Stimulated activated naive CD4-positive, alpha-beta T cell (primary cell): Measurements from ENCODE around the gene EXOC3.

Experiments used
- DNase-seq, 6 experiments: peaks; one replicate each; lab custom pipeline; 2025; lab: John Stamatoyannopoulos, UW

The EXOC3 gene

DNA sequence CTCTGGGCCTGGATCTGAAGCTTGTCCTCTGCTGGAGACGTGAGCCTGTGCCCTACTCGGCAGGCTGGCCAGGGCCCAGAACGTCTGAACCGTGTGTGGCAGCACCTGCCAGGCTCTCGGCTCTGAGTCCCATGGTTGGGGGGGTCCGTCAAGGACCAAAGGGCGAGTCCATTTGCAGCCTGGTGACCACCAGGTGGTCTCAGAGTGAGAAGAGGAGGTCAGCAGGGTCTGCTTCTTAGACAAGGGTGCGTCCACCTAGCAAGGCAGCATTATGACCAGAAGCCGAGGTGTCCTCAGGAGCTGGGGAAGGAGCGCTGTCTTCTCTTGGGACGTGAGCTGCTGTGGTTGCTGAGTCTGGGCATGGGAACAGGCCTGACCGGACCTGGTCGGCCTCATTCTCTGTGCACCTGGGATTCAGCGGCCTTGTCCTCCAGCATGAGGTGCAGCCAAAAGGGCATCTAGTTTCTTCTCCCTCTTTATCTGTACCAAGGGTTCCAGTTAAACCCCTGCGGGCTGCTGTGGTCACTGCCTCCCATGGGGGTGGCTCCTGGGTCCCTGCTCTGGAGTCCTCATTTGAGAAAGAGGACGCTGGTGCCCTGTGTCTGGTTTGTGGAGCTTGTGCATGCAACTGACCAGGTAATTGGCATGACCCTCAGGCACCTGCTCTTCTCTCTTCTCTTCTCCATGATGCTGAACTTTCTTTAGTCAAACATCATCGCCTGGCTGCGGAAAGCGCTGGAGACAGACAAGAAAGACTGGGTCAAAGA lies 14.4 kb downstream of the EXOC3 start:
- no peak for DNase-seq

DNA sequence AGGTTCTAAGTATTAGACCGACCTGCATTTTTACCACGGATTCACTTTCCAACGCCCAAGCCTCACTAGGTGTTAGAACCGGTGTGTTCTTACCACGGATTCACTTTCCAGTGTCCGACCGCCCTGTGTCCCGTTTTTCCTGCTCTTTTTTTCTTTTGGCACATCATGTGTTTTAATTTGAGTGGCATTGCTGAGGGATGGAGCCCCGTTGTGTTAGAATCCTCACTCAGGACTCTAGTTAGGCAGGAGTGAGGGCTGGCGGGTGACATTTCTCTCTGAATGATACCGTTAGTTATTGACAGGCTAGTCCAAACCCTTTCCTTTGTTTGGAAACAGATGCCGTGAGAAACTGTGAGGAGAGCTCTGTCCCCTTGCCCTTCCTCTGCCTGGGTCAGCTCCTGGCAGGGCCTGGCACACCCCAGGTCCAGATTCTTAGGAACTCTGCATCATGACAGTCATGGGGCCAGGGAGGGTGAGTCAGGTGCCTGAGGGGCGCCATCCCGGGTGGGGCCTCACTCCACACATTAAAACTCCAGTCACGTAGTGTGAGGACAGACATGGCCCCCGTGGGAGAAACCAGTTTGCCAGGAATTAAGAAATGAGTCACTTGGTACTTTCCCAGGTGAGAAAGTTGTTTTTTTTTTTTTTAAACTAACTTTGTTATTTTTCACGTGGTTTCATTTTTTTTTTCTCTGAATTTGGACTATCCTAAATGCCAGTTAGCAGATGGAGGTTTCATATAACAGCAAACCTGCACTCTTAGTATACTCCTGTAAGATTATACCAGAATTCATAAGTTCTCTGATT lies 15.8 kb downstream of the EXOC3 start:
- DNase-seq: no peak

DNA sequence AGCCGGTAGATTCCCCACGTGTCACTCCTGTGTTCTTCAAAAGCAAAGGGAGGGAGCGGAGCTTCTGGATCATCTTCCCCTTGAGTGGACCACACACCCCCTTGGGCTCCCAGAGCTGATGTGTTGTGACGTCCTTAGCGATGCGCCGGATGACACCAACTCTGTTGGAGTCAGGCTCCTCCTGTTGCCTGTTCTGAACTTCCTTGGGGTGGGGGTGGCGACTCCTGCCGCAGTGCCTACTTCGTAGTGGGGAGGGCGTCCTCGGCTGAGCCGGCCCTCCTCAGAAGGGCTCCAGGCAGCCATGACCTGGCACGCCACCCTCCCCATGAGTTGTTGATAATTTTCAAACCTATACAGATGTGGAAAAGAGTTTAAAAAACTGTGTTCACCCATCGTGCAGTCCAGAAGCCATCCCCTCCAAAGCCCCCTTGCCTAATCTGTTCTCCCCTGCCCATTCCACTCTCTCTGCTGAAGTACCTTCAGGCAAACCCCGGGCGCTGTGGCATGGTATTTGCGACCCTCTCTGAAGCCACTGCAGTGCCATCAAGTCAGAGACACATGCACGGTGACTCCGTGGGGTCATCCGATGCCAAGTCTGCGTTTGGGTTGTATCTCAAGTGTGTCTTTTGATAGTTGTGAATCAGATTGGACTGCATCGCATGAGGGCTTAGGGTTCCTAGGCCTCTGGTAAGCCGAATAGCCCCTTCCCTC lies 16.7 kb downstream of the EXOC3 start:
- DNase-seq: no peak

DNA sequence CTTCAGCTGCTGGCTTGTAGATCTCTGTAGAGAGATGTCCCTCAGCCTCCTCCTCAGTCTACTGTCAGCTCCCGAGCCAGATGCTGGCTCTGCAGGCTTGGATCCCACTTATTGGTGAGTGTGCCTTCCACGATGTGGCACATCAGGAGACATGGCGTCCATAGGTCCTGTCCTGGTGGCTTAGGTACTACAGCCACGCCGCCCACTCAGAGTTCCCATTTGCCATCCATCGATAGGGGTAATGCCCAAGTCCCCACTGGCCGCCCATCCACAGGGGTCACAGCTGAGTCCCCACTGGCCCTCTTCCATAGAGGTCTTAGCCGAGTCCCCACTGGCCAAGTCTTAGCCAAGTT lies 17.3 kb downstream of the EXOC3 start:
- no peak for DNase-seq

DNA sequence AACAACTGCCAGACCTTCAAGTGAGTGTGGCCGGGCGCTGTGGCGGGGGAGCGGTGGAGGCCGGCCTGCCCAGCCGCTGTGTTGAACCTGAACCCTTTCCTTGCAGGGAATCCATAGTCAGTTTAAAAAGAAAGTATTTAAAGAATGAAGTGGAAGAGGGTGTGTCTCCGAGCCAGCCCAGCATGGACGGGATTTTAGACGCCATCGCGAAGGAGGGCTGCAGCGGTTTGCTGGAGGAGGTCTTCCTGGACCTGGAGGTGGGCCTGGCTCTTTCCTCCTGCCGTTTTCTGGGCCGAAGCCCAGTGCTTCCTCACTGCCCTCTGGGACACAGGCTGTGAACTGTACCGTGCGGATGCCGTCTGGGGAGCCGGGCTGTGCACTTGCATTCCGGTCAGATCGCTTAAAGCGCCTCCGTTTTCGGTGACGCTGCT lies 19.1 kb downstream of the EXOC3 start:
- DNase-seq: no peak

DNA sequence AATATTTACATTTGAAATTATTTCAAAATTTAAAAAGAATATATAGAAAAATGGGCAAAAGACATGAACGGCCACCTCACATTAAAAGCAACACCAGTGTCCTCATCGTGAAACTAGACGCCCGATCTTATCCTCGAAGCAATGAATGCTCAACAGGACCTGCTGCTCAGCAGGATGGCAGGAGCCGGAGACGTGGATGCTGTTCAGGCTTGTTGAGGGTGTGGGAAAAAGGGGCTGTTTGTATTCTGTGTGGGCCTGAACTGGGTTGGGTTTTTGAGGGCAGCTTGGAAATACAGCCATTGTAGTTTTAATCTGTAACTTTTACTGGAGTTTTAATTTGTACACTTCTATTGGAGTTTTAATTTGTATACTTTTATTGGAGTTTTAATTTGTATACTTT lies 20.3 kb downstream of the EXOC3 start:
- peak in 1 of 6 experiments; percentile 37 for DNase-seq

DNA sequence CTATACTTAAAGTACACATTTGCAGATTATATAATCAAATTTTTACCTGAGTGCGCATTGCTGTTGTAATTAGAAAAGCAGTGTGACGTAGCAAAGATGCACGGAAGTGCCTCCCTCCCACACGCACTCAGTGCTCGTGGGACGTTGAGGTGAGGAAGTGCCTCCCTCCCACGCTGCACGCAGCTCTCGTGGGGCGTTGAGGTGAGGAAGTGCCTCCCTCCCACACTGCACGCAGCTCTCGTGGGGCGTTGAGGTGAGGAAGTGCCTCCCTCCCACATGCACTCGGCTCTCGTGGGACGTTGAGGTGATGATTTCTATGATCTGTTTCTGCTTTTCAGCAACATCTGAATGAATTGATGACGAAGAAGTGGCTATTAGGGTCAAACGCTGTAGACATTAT lies 21.0 kb downstream of the EXOC3 start:
- DNase-seq: peak; percentile 70 to 95 (median 84)

DNA sequence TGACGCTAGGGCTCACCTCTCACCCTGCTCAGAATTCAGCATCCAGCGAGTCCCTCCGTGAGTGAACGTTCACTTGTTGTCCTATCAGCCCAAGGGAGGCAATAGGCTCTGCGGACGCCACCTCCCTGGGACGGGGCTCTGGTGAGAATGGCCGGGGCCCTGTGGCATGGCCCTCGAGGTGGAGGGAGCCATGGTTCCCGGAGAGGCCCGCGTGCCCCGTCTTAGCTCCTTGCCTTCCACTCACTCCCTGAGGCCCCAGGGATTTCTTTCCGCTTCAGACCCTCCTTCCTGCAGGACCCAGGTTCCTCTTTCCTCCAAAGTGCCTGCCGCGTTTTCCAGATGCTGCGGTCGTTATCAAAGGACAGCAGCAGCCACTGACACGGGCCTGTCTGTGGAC lies 21.5 kb downstream of the EXOC3 start:
- DNase-seq: no peak

DNA sequence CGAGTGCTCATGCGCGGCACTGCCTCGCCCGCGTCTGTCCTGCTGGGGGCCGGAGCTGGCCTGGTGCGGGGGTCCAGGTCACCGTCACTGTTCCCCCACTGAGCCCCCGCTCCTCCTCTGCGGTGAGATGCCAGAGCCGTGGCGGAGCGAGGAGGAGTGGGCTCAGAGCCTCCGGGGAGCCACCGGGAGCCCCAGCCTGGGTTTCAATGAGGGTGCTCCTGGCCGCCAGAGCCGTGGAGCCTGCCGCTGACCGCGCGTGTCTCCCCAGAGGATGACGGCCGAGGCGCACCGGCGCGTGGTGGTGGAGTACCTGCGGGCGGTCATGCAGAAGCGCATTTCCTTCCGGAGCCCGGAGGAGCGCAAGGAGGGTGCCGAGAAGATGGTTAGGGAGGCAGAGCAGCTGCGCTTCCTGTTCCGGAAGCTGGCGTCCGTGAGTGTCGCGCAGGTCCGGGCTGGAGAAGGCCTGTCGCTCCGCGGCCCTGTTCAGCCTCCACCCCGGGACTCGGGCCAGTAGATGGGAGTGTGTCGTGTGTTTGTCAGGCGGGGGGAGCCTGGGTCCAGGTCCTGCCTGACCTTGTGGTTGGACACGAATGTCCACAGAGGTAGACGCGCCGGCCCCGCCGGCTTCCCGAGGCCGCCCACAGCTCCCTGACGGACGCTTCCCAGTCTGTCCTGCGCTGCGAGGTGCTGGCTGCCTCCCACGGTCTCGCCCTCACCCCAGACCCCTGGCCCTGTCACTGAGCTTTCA lies 22.0 kb downstream of the EXOC3 start:
- DNase-seq: no peak

DNA sequence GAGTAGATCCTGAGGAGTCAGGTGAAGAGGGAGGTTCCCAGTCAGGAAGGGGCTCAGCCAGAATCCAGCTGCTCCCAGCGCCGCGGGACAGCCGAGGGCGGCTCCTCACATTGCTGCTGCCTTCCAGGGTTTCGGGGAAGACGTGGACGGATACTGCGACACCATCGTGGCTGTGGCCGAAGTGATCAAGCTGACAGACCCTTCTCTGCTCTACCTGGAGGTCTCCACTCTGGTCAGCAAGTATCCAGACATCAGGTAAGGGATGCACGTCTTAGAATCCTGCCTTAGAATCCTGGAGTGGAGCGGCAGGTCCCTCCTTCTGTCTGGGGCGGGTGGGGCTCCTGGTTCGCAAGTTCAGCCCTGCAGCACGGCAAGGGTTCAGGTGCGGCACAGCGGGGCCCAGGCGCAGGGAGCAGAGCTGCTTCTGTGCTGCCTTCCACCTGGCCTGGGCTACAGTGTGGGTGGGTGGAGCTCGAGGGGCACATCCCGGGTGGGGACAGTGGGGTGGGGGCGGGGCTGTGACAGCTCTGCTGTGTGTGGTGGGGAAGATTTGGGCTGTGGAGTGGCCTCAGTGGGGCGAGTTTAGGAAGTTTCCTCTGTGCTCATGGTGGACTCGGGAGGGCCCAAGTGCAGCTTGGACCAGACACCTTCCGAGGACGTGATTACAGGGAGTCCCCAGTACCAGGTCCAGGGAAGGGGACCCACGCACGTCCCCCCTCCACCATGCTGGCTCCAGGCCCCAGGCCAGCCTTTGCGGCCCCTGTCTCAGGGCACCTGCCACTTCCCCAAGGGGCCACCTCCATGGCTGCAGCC lies 22.8 kb downstream of the EXOC3 start:
- DNase-seq: no peak

DNA sequence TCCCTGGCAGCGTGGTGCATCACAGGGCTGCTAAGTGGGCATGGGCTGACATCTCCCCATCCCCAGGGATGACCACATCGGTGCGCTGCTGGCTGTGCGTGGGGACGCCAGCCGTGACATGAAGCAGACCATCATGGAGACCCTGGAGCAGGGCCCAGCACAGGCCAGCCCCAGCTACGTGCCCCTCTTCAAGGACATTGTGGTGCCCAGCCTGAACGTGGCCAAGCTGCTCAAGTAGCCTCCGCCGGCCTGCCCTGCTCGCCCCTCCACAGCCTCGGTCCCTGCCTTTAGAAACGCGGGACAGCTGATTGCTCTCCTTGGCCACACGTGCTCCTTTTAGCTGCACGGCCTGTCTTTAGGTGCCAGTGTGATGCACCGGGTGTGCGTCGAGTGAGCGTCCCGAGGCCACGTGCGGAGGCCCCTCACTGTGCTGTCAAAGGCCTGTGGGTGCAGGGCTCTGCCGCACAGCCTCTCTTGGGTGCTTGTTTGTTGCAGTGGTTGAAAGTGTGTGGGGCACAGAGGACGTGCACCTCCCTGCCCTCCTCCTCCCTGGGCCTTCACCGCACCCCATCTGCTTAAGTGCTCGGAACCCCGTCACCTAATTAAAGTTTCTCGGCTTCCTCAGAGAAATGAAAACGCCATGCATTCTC lies 23.8 kb downstream of the EXOC3 start:
- DNase-seq: no peak

DNA sequence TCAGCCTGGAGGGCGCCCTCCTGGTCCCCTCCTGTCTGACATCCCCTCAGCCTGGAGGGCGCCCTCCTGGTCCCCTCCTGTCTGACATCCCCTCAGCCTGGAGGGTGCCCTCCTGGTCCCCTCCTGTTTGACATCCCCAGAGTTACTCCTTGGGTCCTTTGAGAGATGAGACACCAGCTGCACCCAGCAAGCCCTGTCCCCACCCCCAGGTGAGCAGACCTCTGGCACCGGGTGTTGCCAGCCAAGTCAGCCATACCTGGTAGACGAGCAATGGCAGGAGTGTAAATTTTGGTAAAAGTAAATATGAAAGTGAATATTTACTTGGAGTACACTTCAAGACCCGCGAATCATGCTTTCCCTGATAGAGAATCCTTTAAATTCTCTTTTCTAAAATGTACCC lies 25.4 kb downstream of the EXOC3 start:
- DNase-seq: no peak

DNA sequence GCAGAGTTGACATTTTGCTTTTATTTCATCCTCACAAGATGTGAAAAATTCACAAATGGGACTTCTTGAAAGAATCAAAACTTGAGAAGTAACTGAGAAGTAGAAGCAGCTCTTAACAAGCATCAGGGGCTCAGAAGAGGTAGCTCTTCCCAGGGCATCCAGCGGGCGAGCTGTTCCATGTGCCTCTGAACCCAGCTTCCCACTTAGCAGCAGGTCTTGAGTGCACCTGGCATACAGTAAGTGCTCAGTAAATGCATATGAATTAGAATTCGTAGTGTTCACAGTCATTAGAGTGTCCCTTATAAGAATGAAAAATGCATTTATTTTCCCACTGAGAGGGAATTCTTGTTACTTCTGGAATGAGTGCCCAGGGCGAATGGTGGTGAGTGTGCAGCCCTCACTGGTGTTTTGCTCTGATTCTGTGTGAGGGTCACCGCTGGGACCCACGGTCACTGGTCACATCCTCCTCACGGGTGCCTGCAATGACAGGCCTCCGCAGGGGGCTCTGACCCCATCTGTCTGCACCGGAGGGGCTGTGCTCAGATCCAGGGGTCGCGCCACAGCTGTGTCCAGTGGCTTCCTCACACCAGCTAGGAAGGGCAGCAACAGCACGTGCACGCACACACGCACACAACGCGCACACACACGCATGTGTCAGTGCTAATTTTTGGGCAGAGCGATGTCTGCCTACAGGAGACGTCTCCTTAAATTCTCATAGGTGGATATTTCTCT lies 26.9 kb downstream of the EXOC3 start:
- no peak for DNase-seq

DNA sequence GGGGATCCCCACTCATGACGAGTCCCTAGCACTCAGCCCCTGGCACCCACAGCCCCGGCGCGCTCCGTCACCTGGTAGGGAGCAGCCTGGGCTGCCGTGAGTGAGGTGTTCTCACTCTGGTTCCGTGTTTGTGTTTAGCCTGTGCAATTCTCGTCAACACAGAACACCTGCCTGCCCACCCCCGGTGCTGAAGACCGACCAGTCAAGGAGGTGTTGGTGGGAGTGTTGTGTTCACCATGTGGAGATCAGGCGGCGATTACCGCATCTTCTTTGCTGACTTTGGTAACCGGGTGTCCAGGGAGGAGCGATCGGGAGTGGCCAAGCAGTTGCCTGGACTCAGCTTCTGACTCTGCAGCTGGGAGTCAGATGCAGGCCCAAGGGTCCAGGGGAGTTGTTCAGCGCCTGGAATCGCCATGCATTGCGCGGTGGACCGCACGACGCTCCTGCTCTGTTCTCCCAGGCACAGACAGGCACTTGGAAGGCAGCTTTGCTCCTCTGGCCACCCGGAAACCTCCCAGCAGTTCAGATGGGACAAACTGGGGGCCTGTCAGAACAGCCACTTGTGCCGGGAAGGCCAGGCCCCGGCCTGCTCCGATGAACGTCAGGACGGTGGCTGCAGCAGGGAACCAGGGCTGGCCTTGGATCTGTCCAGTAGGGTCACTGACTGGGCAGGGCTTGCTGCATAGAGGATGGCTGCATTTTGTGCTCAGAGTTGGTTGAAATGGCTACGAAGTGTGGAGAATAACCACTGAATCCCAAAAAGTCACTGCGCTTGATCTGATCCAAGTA lies 28.2 kb downstream of the EXOC3 start:
- DNase-seq: no peak

DNA sequence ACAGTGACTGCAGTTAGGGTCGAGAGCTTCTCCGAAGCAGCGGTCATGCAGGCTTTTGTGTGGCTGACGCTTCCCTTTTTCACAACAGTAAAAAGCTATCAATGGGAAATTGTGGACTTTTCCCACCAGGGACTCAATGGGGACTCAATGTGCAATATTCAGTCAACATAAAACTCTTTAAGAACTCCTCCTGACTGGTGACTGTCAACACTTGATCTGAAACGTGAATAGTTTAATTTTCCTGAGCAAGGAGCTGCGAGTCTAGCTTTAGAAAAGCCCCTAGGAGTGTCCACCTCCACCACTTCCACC lies 28.7 kb downstream of the EXOC3 start:
- peak in 1 of 6 experiments; percentile 13 for DNase-seq

DNA sequence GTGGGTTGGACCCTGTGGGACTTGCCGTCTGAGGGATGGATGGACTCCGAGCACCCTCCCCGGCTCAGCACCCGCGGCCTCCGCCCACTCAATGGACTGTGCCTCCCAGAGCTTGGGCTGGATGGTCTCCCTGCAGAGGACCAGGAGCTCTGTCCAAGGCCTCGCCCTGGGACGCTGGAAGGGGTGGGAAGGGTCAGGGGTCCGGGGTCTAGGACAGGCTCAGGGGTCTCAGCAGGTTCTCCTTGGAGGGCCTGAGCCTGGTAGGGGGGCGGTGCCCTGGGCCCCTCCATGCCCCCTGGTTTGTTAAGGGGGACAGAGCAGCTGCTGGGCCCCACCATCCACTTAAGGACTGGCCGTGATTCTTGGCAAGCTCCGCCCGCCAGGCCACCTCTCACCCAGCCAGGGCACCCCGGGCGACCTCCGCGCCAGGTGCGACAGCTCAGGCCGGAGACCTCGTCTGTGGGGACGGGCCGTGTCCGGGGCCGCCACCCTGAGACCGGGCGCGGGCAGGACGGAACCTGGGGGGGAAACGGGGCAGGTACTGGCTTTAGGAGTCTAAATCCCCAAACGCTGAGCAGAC lies 29.2 kb downstream of the EXOC3 start:
- DNase-seq: no peak

DNA sequence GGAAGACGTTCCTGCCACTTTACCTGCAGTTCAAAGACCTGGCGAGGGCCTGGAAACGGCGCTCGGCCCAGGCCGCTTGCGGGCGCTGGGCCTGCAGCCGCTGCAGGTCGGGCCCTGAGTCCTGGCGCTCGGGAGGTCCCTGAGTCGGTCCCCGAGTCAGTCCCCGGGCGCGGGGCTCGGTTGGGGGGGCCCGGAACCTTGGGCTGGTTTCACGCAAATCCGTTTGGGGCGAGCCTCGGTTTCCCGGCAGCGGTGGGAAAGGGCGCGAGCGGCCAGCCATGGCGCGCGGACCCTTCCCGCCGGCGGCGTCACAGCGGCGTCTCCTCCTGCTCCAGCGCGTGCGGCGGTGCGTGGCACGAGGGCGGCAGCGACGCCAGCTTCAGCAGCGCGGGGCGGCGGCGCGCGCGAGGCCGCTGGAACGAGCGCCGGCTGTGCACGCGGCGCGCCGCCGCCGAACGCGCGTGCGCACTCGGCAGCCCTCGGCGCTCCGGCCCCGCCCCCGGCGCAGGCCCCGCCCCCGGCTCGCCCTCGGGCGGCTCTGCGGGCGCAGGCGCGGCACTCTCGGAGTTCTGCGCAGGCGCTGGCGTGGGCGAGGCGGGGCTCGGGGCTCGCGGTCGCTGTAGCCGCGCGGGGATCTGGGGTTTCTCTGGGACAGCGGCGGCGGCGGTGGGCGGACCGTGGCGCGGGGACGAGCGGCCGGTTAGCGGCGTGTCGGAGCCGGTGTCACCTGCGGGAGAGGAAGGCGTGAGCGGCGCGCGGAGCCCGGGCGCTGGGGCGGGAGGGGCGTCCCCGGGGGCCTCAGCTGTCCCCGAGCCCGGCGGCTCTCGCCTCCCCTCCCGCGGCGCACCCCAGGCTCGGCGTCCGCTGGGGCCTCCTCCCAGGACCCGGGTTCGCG lies 29.9 kb downstream of the EXOC3 start:
- peak; percentile 83 to 94 (median 87) for DNase-seq
